ENCODE data around the gene PAWR.

DNA sequence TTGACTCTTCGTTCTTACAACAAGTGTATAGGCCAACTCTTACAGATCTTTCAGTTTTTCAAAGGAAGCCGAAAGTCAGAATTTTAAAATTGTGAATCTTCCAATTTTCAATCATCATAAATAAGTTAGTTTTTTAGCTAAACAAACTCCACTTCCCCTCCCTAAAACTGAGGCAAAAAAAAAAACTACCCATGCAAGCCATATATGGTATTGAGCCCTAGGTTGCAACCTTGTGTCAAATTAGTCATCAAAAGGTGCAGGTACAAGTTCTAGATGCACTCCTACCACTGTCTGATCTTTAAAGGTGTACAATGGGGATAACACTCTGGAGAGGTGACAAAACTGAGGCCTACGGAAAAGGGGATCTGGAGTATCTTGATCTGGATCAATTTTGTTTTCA, 97.9 kb downstream of the PAWR start:
- TF ChIP-seq, protein P1, sequence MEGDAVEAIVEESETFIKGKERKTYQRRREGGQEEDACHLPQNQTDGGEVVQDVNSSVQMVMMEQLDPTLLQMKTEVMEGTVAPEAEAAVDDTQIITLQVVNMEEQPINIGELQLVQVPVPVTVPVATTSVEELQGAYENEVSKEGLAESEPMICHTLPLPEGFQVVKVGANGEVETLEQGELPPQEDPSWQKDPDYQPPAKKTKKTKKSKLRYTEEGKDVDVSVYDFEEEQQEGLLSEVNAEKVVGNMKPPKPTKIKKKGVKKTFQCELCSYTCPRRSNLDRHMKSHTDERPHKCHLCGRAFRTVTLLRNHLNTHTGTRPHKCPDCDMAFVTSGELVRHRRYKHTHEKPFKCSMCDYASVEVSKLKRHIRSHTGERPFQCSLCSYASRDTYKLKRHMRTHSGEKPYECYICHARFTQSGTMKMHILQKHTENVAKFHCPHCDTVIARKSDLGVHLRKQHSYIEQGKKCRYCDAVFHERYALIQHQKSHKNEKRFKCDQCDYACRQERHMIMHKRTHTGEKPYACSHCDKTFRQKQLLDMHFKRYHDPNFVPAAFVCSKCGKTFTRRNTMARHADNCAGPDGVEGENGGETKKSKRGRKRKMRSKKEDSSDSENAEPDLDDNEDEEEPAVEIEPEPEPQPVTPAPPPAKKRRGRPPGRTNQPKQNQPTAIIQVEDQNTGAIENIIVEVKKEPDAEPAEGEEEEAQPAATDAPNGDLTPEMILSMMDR (IDR thresholded peaks at IDR 0.05): no peak
- TF ChIP-seq POLR2A (IDR thresholded peaks at IDR 0.05) (no peak), EP300 (IDR thresholded peaks at IDR 0.05) (no peak), POLR2AphosphoS5 (IDR thresholded peaks at IDR 0.05) (no peak)
